ENCODE measurements around the gene SMDT1.

DNA sequence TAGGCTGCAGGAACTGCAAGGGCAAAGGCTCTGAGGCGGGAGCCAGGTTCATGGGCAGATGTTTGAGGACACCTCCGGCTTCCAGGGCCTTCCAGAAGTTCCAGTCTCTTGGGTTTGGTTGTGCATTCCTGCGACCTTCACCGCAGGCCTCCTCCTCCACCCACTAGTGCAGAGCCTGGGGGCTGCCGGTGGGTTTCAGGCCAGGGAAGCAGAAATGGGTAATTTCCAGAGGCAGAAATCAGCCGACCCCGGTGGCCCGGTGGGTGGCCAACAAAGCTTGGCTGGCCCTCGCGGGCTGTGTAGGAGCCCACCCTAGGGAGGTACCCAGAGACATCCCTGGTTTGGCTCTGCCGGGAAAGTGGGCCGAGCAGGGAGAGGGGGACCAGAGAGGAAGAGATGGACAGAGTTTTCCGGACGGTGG, 5.9 kb upstream of the SMDT1 start:
- TF ChIP-seq, protein P1, sequence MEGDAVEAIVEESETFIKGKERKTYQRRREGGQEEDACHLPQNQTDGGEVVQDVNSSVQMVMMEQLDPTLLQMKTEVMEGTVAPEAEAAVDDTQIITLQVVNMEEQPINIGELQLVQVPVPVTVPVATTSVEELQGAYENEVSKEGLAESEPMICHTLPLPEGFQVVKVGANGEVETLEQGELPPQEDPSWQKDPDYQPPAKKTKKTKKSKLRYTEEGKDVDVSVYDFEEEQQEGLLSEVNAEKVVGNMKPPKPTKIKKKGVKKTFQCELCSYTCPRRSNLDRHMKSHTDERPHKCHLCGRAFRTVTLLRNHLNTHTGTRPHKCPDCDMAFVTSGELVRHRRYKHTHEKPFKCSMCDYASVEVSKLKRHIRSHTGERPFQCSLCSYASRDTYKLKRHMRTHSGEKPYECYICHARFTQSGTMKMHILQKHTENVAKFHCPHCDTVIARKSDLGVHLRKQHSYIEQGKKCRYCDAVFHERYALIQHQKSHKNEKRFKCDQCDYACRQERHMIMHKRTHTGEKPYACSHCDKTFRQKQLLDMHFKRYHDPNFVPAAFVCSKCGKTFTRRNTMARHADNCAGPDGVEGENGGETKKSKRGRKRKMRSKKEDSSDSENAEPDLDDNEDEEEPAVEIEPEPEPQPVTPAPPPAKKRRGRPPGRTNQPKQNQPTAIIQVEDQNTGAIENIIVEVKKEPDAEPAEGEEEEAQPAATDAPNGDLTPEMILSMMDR (IDR thresholded peaks at IDR 0.05; ENCODE audit: poor library complexity, severe bottlenecking) = no peak
- TF ChIP-seq POLR2AphosphoS5 (IDR thresholded peaks at IDR 0.05) = no peak
- no peak for TF ChIP-seq RAD21 (conservative IDR thresholded peaks at IDR 0.05)
- TF ChIP-seq REST (IDR thresholded peaks at IDR 0.05; ENCODE audit: borderline replicate concordance) = no peak
